Body of pancreas (tissue), 4 donors: Measurements from ENCODE around the gene SLC25A23. TPM values are rescaled to one million over a fixed set of nuclear protein-coding genes. Genes with fewer than 3 reads are reported as not detected.

Source experiments
- ATAC-seq: fragments of 150-250 bp; one replicate; pipeline ENCODE4 v1.9.1; 2016
- DNase-seq, 4 donors: peaks; one replicate each; pipeline ENCODE4 v3.0.0-alpha.2; 2019
- H3K27ac ChIP-seq, 4 donors: fragments of 200-600 bp; sonication (generic); 1 replicate in 3 of 4; 2 replicates in 1 of 4; pipeline versions ENCODE4 v1.5.1 to v1.6.1; 2016 to 2019; ENCODE audit warnings: mild to moderate bottlenecking in 1 of 4, mixed read lengths in 1 of 4, moderate library complexity in 1 of 4
- H3K27me3 ChIP-seq, 2 donors: fragments of 200-600 bp; sonication (generic); one replicate each; pipeline ENCODE4 v1.6.0; 2016; ENCODE audit warnings: mild to moderate bottlenecking in 1 of 2
- H3K36me3 ChIP-seq, 2 donors: fragments of 200-600 bp; sonication (generic); replicated peaks in 1 of 2; 2 replicates each; pipeline ENCODE4 v1.5.1; 2016; ENCODE audit warnings: low read depth in 2 of 2; ENCODE audit not compliant: insufficient read depth in 1 of 2
- H3K4me1 ChIP-seq: fragments of 200-600 bp; sonication (generic); one replicate; pipeline ENCODE4 v1.6.0; 2016
- H3K4me3 ChIP-seq, 2 donors: fragments of 200-600 bp; sonication (generic); 1 replicate in 1 of 2; 2 replicates in 1 of 2; pipeline ENCODE4 v1.5.1; 2016 to 2019
- H3K9me3 ChIP-seq, 3 donors: fragments of 200-600 bp; sonication (generic); 1 replicate in 2 of 3; 2 replicates in 1 of 3; pipeline ENCODE4 v1.5.1; 2016
- CTCF ChIP-seq, 7 experiments: fragments of 450-650 bp in 4 of 7; fragments of 200-600 bp in 3 of 7; sonication (generic) in 3 of 7; IDR thresholded peaks; one replicate each; pipeline ENCODE4 v1.5.1; 2016 to 2019; ENCODE audit warnings: antibody characterized with exemption in 7 of 7
- POLR2A ChIP-seq, 3 donors: fragments of 450-650 bp; IDR thresholded peaks; one replicate each; pipeline ENCODE4 v1.6.1; 2016; ENCODE audit warnings: antibody characterized with exemption in 3 of 3, mild to moderate bottlenecking in 2 of 3
- WGBS, 2 donors: methylation state at CpG; one replicate each; pipeline ENCODE4 v1.1.5; 2017; 5-methylcytosine and 5-hydroxymethylcytosine counted together
- intact Hi-C: fragments of 100-400 bp; cut with DNase I; formaldehyde crosslinking; loops from one replicate; pipeline ENCODE4 v1.15.1; 2023
- total RNA-seq, 2 donors: library from RNA; depleted of rRNA; stranded (reverse); fragments of >200 nt; gene quantifications; one replicate each; pipeline ENCODE4 v1.1.0, GENCODE V29; 2016

SLC25A23 gene
- total RNA-seq, 2 donors from 2014 or later: 11.5 to 49.3 TPM

DNA sequence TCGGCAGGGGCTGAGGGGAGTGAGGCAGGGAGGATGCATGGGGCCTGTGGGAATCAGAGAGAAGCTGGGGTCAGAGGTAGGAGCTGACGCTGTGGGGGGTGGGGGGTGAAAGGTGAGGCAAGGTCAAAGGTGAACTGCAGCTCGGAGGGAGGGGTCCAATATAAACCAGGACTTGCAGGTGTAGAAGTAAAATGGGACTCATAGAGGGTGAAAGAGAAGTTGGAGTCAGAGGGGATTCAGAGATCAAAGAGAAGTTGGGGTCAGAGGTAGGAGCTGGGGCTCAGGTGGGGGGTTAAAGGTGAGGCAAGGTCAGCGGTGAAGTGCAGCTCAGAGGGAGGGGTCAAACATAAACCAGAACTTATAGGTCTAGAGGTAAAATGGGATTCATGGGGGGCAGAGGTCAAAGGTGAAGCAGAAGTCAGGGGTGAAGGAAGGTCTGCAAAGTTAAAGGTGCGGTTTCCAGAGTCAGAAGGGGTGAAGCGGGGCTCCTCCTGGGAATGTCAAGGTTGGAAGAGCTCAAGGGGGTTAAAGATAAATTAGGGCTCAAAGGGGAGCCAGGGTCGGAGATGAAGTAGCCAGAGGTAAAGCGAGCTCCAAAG lies 34.9 kb upstream of the SLC25A23 start:
- H3K36me3 ChIP-seq: no peaks in the 10 kb centered on the region
- no peaks in the 10 kb centered on the region for H3K4me1 ChIP-seq
- TF ChIP-seq CTCF (IDR thresholded peaks at IDR 0.05) (no peak), POLR2A (IDR thresholded peaks at IDR 0.05) (no peak)
- no peak overlapping the region for H3K27ac ChIP-seq
- DNase-seq (no peak), ATAC-seq (no peak)
- intact Hi-C loops: no loop called here
- no peak overlapping the region for H3K4me3 ChIP-seq
- no peaks in the 10 kb centered on the region for H3K9me3 ChIP-seq
- WGBS, 2 donors: 85 to 87% methylated on average over 8 of the region's 8 CpGs
- H3K27me3 ChIP-seq: no peaks in the 10 kb centered on the region

DNA sequence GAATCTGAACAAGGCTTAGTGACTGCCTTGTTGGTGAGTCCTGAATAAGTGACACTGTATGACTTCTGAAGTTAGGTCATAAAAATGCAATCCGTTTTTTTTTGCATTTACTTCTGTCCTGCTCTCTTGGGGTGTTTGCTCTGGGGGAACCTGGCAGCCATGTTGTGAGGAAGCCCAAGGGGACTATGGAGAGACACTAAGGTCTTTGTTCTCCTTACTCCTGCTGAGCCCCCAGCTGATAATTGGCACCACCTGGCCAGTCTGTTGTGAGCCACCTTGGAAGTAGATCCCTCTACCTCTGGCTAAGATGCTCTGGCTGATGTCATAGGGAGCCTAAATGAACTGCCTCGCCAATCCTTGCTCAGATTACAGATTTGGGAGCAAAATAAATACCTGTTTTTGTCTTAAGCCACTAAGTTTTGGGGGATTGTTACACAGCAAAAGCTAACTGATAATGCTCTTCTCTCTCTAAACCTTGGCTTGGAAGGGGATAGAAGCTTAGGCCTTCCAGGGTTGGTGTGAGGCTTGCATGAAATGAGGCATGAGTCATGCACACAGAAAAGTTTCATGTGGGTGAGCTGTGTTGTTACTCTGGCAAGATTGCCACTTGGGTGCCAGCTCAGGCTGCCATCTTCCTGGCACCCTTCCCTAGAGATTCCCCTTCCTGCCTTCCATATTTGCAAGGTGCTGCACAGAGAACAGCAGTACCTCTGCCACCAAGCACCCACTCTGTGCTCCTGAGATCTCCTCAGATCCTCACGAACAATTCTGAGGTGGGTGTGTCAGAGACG lies 32.4 kb upstream of the SLC25A23 start:
- WGBS, 2 donors: 69 to 73% methylated on average over 4 of the region's 4 CpGs
- intact Hi-C loops: no loop called here
- no peak overlapping the region for H3K4me3 ChIP-seq
- TF ChIP-seq POLR2A (IDR thresholded peaks at IDR 0.05) (no peak), CTCF (IDR thresholded peaks at IDR 0.05) (no peak)
- no peak overlapping the region for H3K27ac ChIP-seq
- H3K27me3 ChIP-seq: no peaks in the 10 kb centered on the region
- DNase-seq (no peak), ATAC-seq (no peak)
- no peaks in the 10 kb centered on the region for H3K9me3 ChIP-seq
- no peaks in the 10 kb centered on the region for H3K36me3 ChIP-seq
- H3K4me1 ChIP-seq: no peaks in the 10 kb centered on the region

DNA sequence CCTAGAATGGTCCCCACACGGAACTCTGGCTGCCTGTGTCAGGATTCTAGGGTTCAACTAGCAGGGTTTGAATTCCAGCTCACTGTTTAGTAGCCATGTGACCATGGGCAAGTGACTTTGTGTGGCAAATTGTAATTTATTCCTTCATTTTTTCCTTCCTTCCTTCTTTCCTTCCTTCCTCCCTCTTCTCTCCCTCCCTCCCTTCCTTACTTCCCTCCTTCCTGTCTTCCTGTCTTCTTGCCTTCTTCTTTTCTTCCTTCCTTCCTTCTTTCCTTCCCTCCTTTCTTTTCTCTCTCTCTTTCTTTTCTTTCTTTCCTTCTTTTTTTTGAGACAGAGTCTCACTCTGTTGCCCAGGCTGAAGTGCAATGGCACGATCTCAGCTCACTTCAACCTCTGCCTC lies 30.5 kb upstream of the SLC25A23 start:
- no peaks in the 10 kb centered on the region for H3K36me3 ChIP-seq
- no peaks in the 10 kb centered on the region for H3K27me3 ChIP-seq
- 45 to 54% methylated on average over 2 of the region's 2 CpGs for WGBS, 2 donors
- no peak overlapping the region for H3K27ac ChIP-seq
- DNase-seq: no peak
- no peaks in the 10 kb centered on the region for H3K4me1 ChIP-seq
- no peaks in the 10 kb centered on the region for H3K9me3 ChIP-seq
- intact Hi-C loops: no loop called here
- ATAC-seq: no peak
- no peak for TF ChIP-seq POLR2A (IDR thresholded peaks at IDR 0.05)
- TF ChIP-seq CTCF (IDR thresholded peaks at IDR 0.05): no peak
- no peak overlapping the region for H3K4me3 ChIP-seq

- 38 to 42% methylated on average over 15 of the region's 15 CpGs for WGBS, 2 donors
- Histone ChIP-seq H3K27ac (no peak overlapping the region), H3K9me3 (no peaks in the 10 kb centered on the region), H3K4me3 (no peak overlapping the region), H3K36me3 (no peaks in the 10 kb centered on the region), H3K27me3 (no peaks in the 10 kb centered on the region), H3K4me1 (no peaks in the 10 kb centered on the region)
- TF ChIP-seq POLR2A (IDR thresholded peaks at IDR 0.05) (no peak), CTCF (IDR thresholded peaks at IDR 0.05) (no peak)
- DNase-seq (no peak), ATAC-seq (no peak)
- intact Hi-C loops: no loop called here
These were observed 29.9 kb upstream of the SLC25A23 start for GRCh38 chr19:6489278-6490061.
